ENCODE results near the gene HEATR5A. TPM values are rescaled to one million over a fixed set of nuclear protein-coding genes. Genes with fewer than 3 reads are reported as not detected.
"Not testable (repeated sequence)": the region's sequence is repeated elsewhere in the genome, so short reads cannot be mapped to it uniquely, and the experiment has no call there.

Gene HEATR5A
- total and polyA plus RNA-seq, 2 experiments from 2014 or later, result 23.2 to 31.7 TPM

DNA sequence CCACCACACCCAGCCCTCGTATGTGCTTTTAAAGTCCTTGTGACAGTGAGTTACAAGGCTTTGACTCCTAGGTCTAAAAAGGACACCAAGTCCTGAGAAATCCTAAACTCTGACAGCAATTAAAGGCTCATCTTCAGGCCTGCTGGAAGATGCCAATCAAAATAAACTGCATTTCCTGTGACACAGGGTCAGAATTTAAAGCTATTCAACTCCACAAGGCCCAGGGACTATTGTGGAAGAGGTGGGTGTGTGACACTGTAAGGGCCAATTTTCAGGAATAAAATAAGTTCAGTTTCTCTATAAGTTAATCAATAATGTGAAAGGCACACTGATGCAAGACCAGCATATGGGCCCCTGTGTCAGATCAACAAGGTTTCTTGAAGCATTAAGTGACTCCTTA lies 143.3 kb downstream of the HEATR5A start:
- no peak overlapping the region for H3K4me3 ChIP-seq
- H3K9me3 ChIP-seq (ENCODE audit: low read depth), result peaks cover 3% of the 10 kb centered on the region
- H3K36me3 ChIP-seq, result no peaks in the 10 kb centered on the region
- H3K27ac ChIP-seq, result no peak overlapping the region
- no peaks in the 10 kb centered on the region for H3K27me3 ChIP-seq
- no peaks in the 10 kb centered on the region for H3K4me1 ChIP-seq (ENCODE audit: low read depth)
- TF ChIP-seq CTCF (IDR thresholded peaks at IDR 0.05; ENCODE audit: low read depth, low read length), result no peak
- DNase-seq (ENCODE audit: low read depth in 1 of 2, low spot score in 1 of 2), result no peak

- H3K27ac ChIP-seq; DNase-seq (ENCODE audit: low read depth in 1 of 2, low spot score in 1 of 2); H3K9me3 ChIP-seq (ENCODE audit: low read depth); H3K36me3 ChIP-seq; H3K27me3 ChIP-seq; H3K4me1 ChIP-seq (ENCODE audit: low read depth); H3K4me3 ChIP-seq: not testable (repeated sequence)
Observed at GRCh38 chr14:31276417-31276816, 143.9 kb downstream of the HEATR5A start.

GRCh38 chr14:31275731-31276130 lies 144.6 kb downstream of the HEATR5A start:
- Histone ChIP-seq H3K36me3 (no peaks in the 10 kb centered on the region), H3K4me1 (ENCODE audit: low read depth) (no peaks in the 10 kb centered on the region), H3K27me3 (no peaks in the 10 kb centered on the region), H3K27ac (no peak overlapping the region), H3K9me3 (ENCODE audit: low read depth) (peaks cover 3% of the 10 kb centered on the region), H3K4me3 (no peak overlapping the region)
- TF ChIP-seq CTCF (IDR thresholded peaks at IDR 0.05; ENCODE audit: low read depth, low read length), result no peak
- DNase-seq (ENCODE audit: low read depth in 1 of 2, low spot score in 1 of 2), result no peak

DNA sequence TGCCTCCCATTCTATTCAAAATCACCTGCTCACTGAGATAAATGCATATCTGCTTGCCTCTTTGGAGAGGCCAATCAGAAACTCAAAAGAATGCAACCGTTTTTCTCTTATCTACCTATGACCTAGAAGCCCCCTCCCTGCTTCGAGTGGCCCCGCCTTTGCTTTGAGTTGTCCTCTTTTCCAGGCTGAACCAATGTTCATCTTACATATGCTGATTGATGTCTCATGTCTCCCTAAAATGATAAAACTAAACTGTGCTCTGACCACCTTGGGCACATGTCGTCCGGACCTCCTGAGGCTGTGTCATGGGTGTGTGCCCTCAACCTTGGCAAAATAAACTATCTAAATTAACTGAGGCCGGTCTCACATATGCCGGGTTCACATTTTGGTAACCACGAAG lies 148.7 kb downstream of the HEATR5A start:
- no peaks in the 10 kb centered on the region for H3K27me3 ChIP-seq
- DNase-seq (ENCODE audit: low read depth in 1 of 2, low spot score in 1 of 2), result no peak
- no peak overlapping the region for H3K27ac ChIP-seq
- peaks cover 7% of the 10 kb centered on the region for H3K9me3 ChIP-seq (ENCODE audit: low read depth)
- H3K4me1 ChIP-seq (ENCODE audit: low read depth), result no peaks in the 10 kb centered on the region
- H3K4me3 ChIP-seq, result no peak overlapping the region
- H3K36me3 ChIP-seq, result no peaks in the 10 kb centered on the region
- TF ChIP-seq CTCF (IDR thresholded peaks at IDR 0.05; ENCODE audit: low read depth, low read length), result no peak

- H3K27me3 ChIP-seq, result no peaks in the 10 kb centered on the region
- TF ChIP-seq CTCF (IDR thresholded peaks at IDR 0.05; ENCODE audit: low read depth, low read length), result no peak
- no peak overlapping the region for H3K4me3 ChIP-seq
- no peak overlapping the region for H3K27ac ChIP-seq
- no peaks in the 10 kb centered on the region for H3K36me3 ChIP-seq
- H3K4me1 ChIP-seq (ENCODE audit: low read depth), result no peaks in the 10 kb centered on the region
- peaks cover 7% of the 10 kb centered on the region for H3K9me3 ChIP-seq (ENCODE audit: low read depth)
- peak in 1 of 2 donors; percentile 4 for DNase-seq (ENCODE audit: low read depth in 1 of 2, low spot score in 1 of 2)
Observed at GRCh38 chr14:31270196-31270772, 150.1 kb downstream of the HEATR5A start.

- no peaks in the 10 kb centered on the region for H3K36me3 ChIP-seq
- no peak for TF ChIP-seq CTCF (IDR thresholded peaks at IDR 0.05; ENCODE audit: low read depth, low read length)
- H3K9me3 ChIP-seq (ENCODE audit: low read depth), result peaks cover 7% of the 10 kb centered on the region
- H3K4me1 ChIP-seq (ENCODE audit: low read depth), result no peaks in the 10 kb centered on the region
- no peaks in the 10 kb centered on the region for H3K27me3 ChIP-seq
- no peak overlapping the region for H3K27ac ChIP-seq
- H3K4me3 ChIP-seq, result no peak overlapping the region
- peak in 1 of 2 donors; percentile 4 for DNase-seq (ENCODE audit: low read depth in 1 of 2, low spot score in 1 of 2)
Observed at GRCh38 chr14:31269634-31270195, 150.6 kb downstream of the HEATR5A start.

Measured in cardiac muscle cell (in vitro differentiated cells and primary cell).